Subcutaneous preadipocyte (primary cell): Measurements from ENCODE around the gene GNG3. TPM values are rescaled to one million over a fixed set of nuclear protein-coding genes. Genes with fewer than 3 reads are reported as not detected.

Experiments used
- small RNA-seq: library from RNA; depleted of rRNA; stranded (forward); fragments of <200 nt; gene quantifications from one replicate; pipeline ENCODE3, GENCODE V24; 2012
- total RNA-seq: library from RNA; depleted of rRNA; stranded (reverse); fragments of >200 nt; gene quantifications from 2 replicates; pipeline ENCODE4 v1.2.3, GENCODE V29; 2012

GNG3 gene
- not detected in 2 replicates for total RNA-seq

DNA sequence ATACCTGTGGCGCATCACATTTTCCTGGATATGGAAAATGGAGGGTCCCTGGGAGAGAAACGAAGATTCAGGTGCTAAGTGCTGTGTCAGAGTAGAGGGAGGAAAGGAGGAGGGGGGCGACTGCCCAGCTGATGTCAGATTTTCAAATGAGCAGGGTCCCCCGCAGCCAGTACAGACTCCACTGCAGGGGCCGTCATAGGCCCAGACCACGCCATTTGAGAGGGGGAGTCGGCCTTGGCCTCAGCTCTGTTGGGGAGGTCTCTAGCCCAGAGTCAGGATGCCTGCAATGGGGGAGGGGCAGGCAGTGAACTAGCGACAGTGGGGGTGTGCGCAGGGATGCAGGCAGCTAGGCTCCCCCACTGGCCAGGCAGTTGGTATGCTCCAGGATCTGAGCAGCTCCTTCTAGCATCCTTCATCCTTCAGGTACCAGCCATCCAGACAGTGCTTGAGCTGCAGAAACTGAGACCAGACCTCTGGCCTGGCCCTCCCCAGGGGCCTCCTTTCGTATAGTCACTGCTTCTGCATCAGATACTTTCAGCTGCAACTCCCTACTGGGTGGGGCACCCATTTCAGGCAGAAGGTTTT lies at the start of gene GNG3, which contains the start of gene BSCL2:
Gene GNG3, plus strand, starts transcription at position 400 of the 585 bp plus-strand sequence. CDS start 620 bp downstream, outside the sequence.
Gene BSCL2, minus strand, starts transcription at position 148 of the 585 bp plus-strand sequence. CDS start 229 bp downstream, outside the sequence.

GRCh38 chr11:62665075-62665598 lies 42.3 kb upstream of the GNG3 start, which contains the start of the genes C11orf98 and CSKMT:
Gene C11orf98, minus strand, starts transcription at chr11:62665210. Its CDS starts 41 bp downstream, at chr11:62665169.
Gene CSKMT, plus strand, starts transcription at chr11:62665312. Its CDS starts 568 bp downstream, at chr11:62665880.

GRCh38 chr11:62671608-62672389 lies 35.7 kb upstream of the GNG3 start, which contains the start of the genes LBHD1 and UQCC3:
Gene LBHD1, minus strand, starts transcription at chr11:62672267. Its CDS starts 2,236 bp downstream, at chr11:62670031.
Gene UQCC3, plus strand, starts transcription at chr11:62671673. Its CDS starts 73 bp downstream, at chr11:62671746.

DNA sequence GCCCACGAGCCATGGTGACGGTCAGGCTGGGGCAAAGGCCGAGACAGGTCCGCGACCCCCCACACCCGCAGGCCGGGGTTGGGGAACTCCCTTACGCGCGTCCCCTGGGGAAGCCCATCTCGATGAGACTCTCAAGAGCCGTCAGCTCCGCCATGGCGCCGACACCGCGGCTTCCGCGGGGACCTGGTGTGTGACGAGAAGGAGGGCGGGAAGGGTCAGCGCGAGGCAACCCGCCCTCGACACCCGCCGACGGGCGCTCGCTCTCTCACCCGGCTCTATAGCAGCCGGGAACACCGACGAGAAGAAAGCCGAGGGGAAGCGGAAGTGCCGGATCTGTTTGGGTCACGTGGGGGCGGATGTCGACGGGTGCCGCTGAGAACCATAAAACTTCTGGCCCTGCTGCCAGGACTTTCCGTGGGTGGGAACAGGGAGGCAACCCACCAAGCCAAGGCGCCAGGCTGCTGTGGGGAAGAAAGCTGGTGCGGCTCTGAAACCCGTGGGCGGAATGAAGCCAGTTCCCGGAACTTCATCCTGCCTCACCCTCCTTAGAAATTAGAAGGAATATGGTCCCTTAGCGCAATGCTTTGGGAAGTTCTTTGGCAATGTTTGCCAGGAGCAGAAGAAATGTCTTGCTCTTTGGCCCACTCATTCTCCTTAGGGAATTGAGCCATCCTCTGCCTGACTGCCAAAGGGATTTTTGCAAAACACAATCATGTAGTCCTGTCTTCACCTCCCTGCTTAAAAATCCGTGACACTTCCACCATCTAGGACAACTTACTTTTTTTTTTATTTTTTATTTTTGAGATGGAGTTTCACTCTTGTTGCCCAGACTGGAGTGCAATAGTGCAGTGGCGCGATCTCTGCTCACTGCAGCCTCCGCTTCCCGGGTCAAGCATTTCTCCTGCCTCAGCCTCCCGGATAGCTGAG lies 28.4 kb upstream of the GNG3 start, which contains the start of gene UBXN1:
Gene UBXN1, minus strand, starts transcription at position 304 of the 927 bp plus-strand sequence. Its CDS starts 150 bp downstream, at position 154.

GRCh38 chr11:62689421-62690183 lies 17.9 kb upstream of the GNG3 start, which contains the start of gene LRRN4CL:
Gene LRRN4CL, minus strand, starts transcription at chr11:62689530. Its CDS starts 1,022 bp downstream, at chr11:62688508.

GRCh38 chr11:62727165-62727871 lies 19.8 kb downstream of the GNG3 start, which contains the start of gene HNRNPUL2:
Gene HNRNPUL2, minus strand, starts transcription at chr11:62727457. Its CDS starts 301 bp downstream, at chr11:62727156.

GRCh38 chr11:62728171-62728988 lies 20.9 kb downstream of the GNG3 start, which contains the start of gene TTC9C:
Gene TTC9C, plus strand, starts transcription at chr11:62728486. Its CDS starts 363 bp downstream, at chr11:62728849.

DNA sequence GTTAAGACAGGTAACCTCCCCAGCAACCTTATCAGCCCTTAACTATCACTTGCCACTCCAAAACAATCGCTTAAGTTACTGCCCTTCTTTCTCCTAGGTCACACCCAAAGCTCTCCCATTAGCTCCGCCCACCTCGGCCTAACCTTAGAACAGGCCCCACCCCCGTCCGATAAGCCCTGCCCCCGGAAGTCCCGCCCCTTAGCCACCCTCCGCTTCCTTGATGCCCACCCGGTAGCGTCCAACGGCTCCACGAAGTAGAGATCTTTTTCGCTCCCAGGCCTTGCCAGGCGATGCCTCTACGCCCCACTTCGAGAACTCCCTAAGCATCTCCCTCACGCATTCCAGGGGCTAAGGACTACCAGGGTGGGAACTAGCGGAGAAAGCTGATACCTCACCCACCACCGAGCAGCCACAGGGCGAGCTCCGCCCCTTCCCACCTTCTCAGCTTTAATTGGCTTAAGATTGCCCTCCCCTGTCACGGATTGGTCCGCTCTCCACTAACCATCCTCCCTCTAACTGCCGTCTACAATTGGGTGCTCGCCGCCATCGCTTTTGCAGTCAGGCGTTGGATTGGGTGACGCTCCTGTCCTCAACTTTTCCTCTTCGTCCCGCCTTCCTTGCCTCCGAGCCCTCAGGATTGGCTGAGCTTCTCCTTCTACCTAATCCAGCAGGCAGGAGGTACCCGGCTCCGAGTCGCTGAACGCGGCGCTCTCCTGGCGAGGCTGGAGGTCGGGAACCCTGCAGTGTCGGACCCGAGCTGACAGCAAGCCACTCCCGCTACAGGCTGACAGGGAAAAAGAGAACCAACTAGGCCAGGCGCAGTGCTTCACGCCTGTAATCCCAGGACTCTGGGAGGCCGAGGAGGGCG lies 46.5 kb downstream of the GNG3 start, which contains the start of gene ZBTB3:
Gene ZBTB3, minus strand, starts transcription at position 425 of the 868 bp plus-strand sequence. CDS start 496 bp downstream, outside the sequence.

Small RNA genes within 50 kb of the gene (small RNA-seq; reads per million reads assigned to genes)
- gene SNORA57: not detected

Other genes starting within 250 kb of the GNG3 start
- 800 and 1,162 TPM in 2 replicates for gene AHNAK, start 160.9 kb upstream of the GNG3 start, total RNA-seq
- gene EEF1G, start 133.8 kb upstream of the GNG3 start, total RNA-seq: 828 and 1,333 TPM in 2 replicates
- gene TUT1, start 116.2 kb upstream of the GNG3 start, total RNA-seq: 4.8 and 7.6 TPM in 2 replicates
- 95.2 and 143 TPM in 2 replicates for gene MTA2, start 105.8 kb upstream of the GNG3 start, total RNA-seq
- gene EML3, start 94.9 kb upstream of the GNG3 start, total RNA-seq: 22.0 and 25.6 TPM in 2 replicates
- 3.1 and 4.4 TPM in 2 replicates for gene ROM1, start 94.4 kb upstream of the GNG3 start, total RNA-seq
- gene B3GAT3, start 85.7 kb upstream of the GNG3 start, total RNA-seq: 28.0 and 42.3 TPM in 2 replicates
- gene GANAB, start 61.1 kb upstream of the GNG3 start, total RNA-seq: 178 and 191 TPM in 2 replicates
- gene INTS5, start 54.4 kb upstream of the GNG3 start, total RNA-seq: 30.5 and 34.8 TPM in 2 replicates
- 24.8 and 29.4 TPM in 2 replicates for gene C11orf98, start 42.5 kb upstream of the GNG3 start, total RNA-seq
- gene CSKMT, start 42.4 kb upstream of the GNG3 start, total RNA-seq: 8.5 and 17.6 TPM in 2 replicates
- gene UQCC3, start 36.0 kb upstream of the GNG3 start, total RNA-seq: 7.8 and 9.2 TPM in 2 replicates
- 8.0 and 8.5 TPM in 2 replicates for gene LBHD1, start 35.4 kb upstream of the GNG3 start, total RNA-seq
- gene UBXN1, start 28.6 kb upstream of the GNG3 start, total RNA-seq: 70.6 and 99.2 TPM in 2 replicates
- 16.4 and 38.2 TPM in 2 replicates for gene LRRN4CL, start 18.1 kb upstream of the GNG3 start, total RNA-seq
- gene BSCL2, start 252 bp upstream of the GNG3 start, total RNA-seq: 36.0 and 43.4 TPM in 2 replicates
- gene HNRNPUL2, start 19.8 kb downstream of the GNG3 start, total RNA-seq: 9.9 and 12.5 TPM in 2 replicates
- 32.3 and 36.0 TPM in 2 replicates for gene TTC9C, start 20.8 kb downstream of the GNG3 start, total RNA-seq
- gene ZBTB3, start 46.5 kb downstream of the GNG3 start, total RNA-seq: 12.3 and 13.6 TPM in 2 replicates
- 44.4 and 55.5 TPM in 2 replicates for gene POLR2G, start 53.9 kb downstream of the GNG3 start, total RNA-seq
- 14.7 and 19.5 TPM in 2 replicates for gene TAF6L, start 63.7 kb downstream of the GNG3 start, total RNA-seq
- gene TMEM179B, start 79.7 kb downstream of the GNG3 start, total RNA-seq: 25.0 and 38.9 TPM in 2 replicates
- gene TMEM223, start 84.3 kb downstream of the GNG3 start, total RNA-seq: 15.8 and 18.4 TPM in 2 replicates
- gene NXF1, start 97.8 kb downstream of the GNG3 start, total RNA-seq: 24.2 and 26.1 TPM in 2 replicates
- gene STX5, start 124.4 kb downstream of the GNG3 start, total RNA-seq: 31.5 and 36.0 TPM in 2 replicates
- not detected in 2 replicates for gene TEX54, start 125.2 kb downstream of the GNG3 start, total RNA-seq
- 63.9 and 71.0 TPM in 2 replicates for gene WDR74, start 131.9 kb downstream of the GNG3 start, total RNA-seq
- gene SLC3A2, start 173.2 kb downstream of the GNG3 start, total RNA-seq: 130 and 160 TPM in 2 replicates
- not detected in 2 replicates for gene CHRM1, start 213.7 kb downstream of the GNG3 start, total RNA-seq